Measurements from ENCODE around the gene DHDDS. TPM values are rescaled to one million over a fixed set of nuclear protein-coding genes. Genes with fewer than 3 reads are reported as not detected.

The DHDDS gene
- 21.2 to 26.7 TPM (median 23.1 TPM) in 5 replicates for total RNA-seq (2022; extraction: Qiagen RNA extraction; ENCODE audit: low read depth)

GRCh38 chr1:26431979-26432695 lies at the start of gene DHDDS:
Gene DHDDS (plus strand): TSS chr1:26432321. CDS start chr1:26432946, 625 bp downstream.

GRCh38 chr1:26410706-26411623 lies 21.2 kb upstream of the DHDDS start, which contains the start of gene LIN28A:
Gene LIN28A (plus strand): TSS chr1:26410817. CDS start chr1:26410892, 75 bp downstream.

DNA sequence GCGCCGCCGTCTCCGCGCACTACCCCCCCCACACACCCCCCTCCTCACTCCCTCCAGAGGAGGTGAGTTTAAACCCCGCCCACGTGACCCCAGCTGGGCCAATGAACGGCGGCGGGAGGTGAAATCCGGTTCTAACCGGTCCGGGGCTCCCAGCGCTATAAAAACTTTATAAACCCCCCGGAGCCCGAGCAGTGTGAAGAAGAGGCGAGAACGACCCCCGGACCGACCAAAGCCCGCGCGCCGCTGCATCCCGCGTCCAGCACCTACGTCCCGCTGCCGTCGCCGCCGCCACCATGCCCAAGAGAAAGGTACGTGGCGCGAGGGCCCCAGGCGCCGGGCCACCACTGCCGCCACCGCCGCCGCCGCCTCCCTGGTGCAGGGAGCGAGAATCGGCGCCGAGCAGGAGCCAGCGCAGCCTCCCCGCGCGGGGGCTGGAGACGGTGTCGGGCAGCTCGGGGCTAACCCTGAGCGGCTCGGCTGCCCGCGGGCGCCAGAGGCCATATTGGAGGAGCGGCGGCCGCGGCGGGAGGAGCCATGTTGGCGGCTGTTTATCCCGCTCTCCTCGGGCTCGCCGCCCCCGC lies 40.3 kb downstream of the DHDDS start, which contains the start of gene HMGN2:
Gene HMGN2, plus strand, starts transcription at position 121 of the 581 bp plus-strand sequence. Its CDS starts 173 bp downstream, at position 294.

Other genes starting within 250 kb of the DHDDS start
- gene CATSPER4, start 241.7 kb upstream of the DHDDS start, total RNA-seq (2022; extraction: Qiagen RNA extraction; ENCODE audit: low read depth), result not detected in 5 replicates
- gene CEP85, start 198.1 kb upstream of the DHDDS start, total RNA-seq (2022; extraction: Qiagen RNA extraction; ENCODE audit: low read depth), result 12.2 to 15.1 TPM (median 13.6 TPM) in 5 replicates
- 116 to 199 TPM (median 158 TPM) in 5 replicates for gene SH3BGRL3, start 152.2 kb upstream of the DHDDS start, total RNA-seq (2022; extraction: Qiagen RNA extraction; ENCODE audit: low read depth)
- 11.1 to 17.7 TPM (median 16.8 TPM) in 5 replicates for gene UBXN11, start 125.7 kb upstream of the DHDDS start, total RNA-seq (2022; extraction: Qiagen RNA extraction; ENCODE audit: low read depth)
- gene CD52, start 114.4 kb upstream of the DHDDS start, total RNA-seq (2022; extraction: Qiagen RNA extraction; ENCODE audit: low read depth), result not detected in 5 replicates
- 0.48 to 2.0 TPM (median 1.4 TPM) in 5 replicates for gene CRYBG2, start 78.2 kb upstream of the DHDDS start, total RNA-seq (2022; extraction: Qiagen RNA extraction; ENCODE audit: low read depth)
- gene ZNF683, start 59.6 kb upstream of the DHDDS start, total RNA-seq (2022; extraction: Qiagen RNA extraction; ENCODE audit: low read depth), result not detected in 5 replicates
- gene LIN28A, start 21.5 kb upstream of the DHDDS start, total RNA-seq (2022; extraction: Qiagen RNA extraction; ENCODE audit: low read depth), result 0.03 TPM in 1 of 5 replicates, not detected in the others
- 305 to 414 TPM (median 361 TPM) in 5 replicates for gene HMGN2, start 40.1 kb downstream of the DHDDS start, total RNA-seq (2022; extraction: Qiagen RNA extraction; ENCODE audit: low read depth)
- gene RPS6KA1, start 97.4 kb downstream of the DHDDS start, total RNA-seq (2022; extraction: Qiagen RNA extraction; ENCODE audit: low read depth), result 14.2 to 17.6 TPM (median 16.4 TPM) in 5 replicates